Stimulated activated CD4-positive, alpha-beta T cell treated with anti-CD3 and anti-CD28 coated beads, TNF-alpha, amount 100 ng/mL, for 1 hour (primary cell): ENCODE data around the gene TBC1D32.

Source experiments
- DNase-seq, 3 donors: peaks; one replicate each; pipeline ENCODE4 v3.0.0-alpha.2; 2020; ENCODE audit warnings: low read depth in 3 of 3, low spot score in 1 of 3

TBC1D32 gene

GRCh38 chr6:121033091-121033490, 301.2 kb downstream of the TBC1D32 start:
- DNase-seq, result no peak

DNA sequence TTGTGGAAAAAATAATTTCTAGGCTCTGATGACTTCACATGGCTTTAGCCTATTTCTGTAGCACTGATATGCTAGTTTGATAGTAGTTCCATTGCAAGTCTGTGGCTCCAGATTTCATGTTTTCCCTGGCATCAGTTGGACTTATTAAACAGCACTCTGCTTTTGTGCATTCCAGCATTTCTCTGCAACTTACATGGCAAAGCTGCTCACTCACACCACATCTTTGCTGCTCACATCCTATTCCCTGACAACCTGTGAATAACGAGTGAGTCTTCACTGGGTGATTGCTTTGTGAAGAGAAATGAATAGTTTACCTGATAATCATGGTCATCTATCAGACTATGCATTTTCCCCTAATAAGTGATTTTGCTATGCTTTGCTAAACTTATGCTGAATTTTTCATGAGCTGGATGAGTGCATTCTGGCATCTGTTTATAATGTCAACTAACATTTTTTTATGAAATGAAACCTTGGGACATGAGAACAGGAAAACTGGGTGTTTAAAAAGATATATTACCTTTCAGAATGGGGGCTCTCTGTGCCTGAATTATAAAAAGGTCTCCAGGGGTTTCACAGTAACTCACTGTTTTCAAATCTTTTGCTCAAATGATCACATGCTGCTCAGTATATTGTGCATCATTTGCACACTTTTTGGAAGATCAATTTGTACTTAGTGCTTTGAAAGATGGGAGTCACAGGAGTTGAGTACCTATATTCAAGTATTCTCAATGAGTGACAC, 301.8 kb downstream of the TBC1D32 start:
- DNase-seq, result no peak
